Measurements from ENCODE around the gene EIF6.
"Not testable (repeated sequence)": the region's sequence is repeated elsewhere in the genome, so short reads cannot be mapped to it uniquely, and the experiment has no call there.

EIF6 gene

DNA sequence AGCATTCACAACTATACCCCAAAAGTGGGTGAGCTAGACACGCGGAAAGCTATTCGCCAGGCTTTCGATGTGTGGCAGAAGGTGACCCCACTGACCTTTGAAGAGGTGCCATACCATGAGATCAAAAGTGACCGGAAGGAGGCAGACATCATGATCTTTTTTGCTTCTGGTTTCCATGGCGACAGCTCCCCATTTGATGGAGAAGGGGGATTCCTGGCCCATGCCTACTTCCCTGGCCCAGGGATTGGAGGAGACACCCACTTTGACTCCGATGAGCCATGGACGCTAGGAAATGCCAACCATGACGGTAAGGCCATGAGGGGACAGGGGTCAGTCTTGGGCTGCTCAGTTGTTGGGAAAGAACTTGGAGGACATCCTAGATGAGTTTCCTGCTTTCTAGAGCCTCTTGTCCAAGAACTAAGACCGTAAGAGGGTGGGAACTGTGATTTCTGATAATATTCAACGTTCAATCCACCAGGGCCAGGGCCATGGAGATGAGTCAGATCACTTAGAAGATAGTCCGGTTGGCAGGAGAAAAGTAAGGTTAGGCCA, 30.0 kb downstream of the EIF6 start:
- no peak for DNase-seq

DNA sequence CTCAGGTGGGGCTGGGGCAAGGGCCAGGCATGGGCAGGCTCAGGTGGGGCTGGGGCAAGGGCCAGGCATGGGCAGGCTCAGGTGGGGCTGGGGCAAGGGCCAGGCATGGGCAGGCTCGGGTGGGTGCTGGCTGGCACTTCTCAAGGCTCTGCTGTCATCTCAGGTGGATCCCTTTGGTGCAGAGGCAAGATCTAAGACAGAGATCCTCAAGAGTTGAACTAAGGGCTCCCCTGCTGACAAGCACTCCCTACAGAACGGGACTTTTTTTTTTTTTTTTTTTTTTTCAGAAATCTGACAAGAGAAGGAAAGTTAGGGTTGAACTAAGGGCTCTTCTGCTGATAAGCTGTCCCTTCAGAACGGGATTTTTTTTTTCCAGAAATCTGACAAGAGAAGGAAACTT, 31.6 kb downstream of the EIF6 start:
- no peak for DNase-seq

DNA sequence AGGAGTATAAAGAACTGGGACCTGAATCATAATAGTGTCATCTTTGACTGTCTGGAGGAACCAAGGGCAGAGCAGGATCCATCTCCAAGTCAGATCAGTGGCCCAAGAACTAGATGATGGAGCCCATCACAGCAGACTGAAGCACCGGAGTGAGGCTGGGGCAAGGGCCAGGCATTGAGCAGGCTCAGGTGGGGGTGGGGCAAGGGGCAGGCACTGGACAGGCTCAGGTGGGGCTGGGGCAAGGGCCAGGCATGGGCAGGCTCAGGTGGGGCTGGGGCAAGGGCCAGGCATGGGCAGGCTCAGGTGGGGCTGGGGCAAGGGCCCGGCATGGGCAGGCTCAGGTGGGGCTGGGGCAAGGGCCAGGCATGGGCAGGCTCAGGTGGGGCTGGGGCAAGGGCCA, 32.0 kb downstream of the EIF6 start:
- DNase-seq = not testable (repeated sequence)

DNA sequence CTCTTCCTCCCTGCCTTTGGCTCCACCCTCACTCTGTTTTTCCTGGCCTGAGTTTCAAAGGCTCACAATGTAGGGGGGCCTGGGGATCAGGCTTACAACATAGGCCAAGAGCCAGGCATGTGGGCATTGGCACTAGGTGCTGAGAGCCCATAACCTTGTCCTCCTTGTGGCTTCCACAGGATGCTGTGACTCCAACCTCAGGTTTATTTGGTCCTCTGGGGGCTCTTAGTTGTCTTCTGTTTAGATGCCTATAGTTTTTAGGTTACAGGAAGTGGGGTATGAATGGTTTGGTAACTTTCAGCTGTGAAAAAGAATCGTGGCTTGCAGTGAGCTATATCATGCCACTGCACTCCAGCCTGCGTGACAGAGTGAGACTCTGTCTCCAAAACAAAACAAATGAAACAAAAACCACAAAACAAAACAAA, 32.5 kb downstream of the EIF6 start:
- no peak for DNase-seq

DNA sequence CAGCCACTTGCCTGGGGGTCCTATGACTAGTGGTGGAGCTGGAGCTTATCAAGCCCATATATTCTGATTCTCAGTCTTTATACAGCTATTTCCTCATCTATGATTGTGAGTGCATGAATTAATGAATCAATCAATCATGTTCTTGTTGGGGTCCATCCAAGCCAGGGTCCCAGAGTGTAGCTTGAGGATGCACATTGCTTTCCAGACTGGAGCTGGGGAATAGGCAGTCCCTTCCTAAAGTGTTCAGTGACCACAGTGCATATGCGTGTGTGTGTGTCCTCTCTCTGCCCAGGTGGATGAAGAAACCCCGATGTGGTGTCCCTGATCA, 33.0 kb downstream of the EIF6 start:
- DNase-seq = no peak

DNA sequence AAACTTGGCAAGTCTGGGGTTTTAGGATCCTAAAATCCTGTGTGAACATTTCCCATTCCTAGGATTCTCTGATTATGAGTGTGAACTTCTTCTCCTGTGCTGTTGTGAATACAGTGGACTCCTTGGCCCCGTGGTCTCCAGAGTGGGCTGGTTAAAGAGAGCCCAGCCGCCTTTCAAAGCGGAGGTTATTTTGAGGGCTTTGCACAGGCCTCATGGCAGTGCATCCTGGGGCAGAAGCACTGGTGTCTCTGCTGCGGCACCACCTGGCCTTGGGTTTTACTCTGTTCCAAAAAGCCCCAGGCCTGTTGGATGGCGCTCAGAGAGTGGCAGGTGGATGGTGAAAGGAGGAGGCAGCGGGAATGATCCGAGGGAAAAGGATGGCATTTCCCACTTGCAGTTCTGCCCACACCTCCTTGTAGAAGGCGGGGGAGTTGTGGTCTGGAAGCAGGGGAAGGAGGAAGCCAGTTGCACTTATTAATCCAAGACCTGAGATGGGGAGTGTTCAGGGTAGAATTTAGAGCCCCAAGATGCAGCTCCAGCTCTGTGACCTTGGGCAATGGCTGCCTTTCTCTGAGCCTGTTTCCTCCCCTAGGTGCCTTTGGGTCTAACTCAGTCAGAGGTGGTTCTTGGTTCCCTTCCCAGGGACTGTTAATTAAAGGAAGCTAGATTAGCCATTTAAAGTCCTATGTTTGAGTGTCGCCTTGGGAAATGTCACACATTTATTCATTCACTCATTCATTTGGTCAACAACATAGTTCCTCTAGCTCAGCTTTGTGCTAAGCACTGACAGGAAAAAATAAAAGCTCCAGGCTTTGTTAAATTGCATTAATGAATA, 35.7 kb downstream of the EIF6 start:
- no peak for DNase-seq

DNA sequence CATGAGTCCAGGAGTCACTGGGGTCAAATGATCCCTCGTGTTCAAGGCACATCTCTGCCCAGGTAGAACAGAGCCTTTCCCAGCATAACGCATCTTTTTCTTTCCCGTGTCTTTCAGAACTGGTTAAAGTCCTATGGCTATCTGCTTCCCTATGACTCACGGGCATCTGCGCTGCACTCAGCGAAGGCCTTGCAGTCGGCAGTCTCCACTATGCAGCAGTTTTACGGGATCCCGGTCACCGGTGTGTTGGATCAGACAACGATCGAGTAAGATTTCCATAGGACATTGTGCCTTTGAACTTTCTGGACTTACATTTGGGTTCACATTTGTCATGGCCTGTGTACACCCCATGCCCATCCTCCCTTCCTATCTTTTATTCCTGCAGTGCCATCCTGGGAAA, 37.8 kb downstream of the EIF6 start:
- DNase-seq = no peak

DNA sequence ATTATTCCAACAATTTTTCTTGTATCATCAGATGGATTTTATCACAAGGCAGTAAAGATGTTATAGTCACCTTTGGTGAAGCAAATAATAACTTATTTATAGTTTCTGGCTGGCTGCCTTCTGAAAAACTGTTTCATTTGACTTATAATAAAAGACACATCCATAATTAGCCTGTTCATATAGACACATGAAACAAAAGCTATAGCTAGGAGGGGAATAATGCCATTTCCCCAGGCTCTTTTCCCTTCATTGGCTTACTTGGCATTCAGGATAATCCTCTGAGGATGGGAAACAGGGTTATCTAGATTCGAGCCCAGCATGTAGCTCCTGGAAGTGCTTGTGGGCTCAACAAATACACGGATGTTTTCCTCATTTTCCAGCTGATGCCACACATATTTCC, 40.6 kb downstream of the EIF6 start:
- no peak for DNase-seq

DNA sequence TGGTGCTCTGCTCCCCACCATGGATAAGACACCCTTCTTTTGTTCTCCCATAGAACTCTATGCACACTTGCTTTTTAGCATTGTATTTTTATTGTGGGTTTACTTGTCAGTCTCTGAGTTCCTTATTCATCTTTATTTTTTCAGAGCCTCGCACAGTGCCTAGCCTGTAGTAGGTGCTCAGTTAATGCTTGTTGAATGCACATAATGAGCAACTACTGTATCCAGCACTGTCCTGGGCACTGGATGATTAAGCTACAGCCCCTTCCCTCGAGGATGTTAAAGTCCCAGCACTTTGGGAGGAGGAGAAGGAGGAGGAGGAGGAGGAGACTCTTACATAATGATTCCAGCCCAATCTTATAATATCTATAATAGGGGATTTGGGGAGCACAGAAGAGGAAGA, 41.3 kb downstream of the EIF6 start:
- DNase-seq = no peak

DNA sequence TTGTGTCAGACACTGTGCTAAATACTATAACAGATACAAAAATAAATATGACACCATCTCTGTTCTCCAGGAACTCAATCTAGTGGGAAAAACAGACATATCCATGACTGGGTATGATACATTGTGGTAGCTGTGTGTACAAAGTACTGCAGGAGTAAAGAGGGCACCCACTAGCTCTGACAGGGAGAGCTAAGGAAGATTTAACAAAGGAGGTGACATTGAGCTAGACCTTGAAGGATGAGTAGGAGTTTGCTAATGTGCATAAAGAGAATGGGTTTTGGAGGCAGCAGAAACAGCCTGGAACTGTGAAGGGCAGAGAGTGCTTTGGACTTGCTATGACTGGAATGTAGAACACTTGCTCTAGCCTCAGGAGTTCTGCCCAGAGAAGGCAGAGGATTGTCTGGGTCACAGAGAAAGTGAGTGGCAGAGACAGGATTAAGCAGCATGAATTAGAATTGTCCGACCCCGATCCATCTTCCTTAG, 43.7 kb downstream of the EIF6 start:
- no peak for DNase-seq

DNA sequence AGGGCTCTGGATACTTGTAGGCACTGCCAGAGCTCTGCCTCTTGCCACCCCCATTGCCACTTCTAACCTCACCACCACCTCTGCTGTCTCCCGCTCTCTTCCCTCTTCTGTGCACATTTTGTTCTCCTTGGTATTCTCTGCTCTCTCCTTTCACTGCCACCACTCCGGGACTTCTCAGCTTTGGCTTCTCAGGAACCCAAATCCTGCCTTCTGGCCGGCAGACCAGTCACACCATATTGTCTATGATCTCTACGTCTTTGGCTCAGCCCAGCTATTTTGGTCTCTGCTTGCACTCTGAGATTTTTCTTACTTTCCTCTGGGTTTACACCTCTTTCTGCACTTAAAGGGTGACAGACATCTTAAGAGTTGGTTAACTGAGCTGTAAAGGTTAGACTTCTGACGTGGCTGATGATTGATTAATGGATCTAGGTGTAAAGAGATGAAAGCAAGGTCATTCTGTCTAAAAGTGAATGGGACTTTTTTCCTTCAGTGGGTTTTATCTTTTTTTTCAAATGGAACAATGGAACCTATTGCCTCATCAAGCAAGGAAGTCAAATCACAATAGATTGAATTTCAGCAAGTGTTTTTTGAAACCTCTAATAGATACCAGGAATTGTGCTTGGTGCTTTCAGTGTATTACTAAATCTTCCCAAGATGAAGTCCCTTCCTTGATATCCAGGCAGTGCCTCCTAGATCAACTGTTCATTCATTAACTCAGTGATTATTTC, 44.3 kb downstream of the EIF6 start:
- DNase-seq = no peak

DNA sequence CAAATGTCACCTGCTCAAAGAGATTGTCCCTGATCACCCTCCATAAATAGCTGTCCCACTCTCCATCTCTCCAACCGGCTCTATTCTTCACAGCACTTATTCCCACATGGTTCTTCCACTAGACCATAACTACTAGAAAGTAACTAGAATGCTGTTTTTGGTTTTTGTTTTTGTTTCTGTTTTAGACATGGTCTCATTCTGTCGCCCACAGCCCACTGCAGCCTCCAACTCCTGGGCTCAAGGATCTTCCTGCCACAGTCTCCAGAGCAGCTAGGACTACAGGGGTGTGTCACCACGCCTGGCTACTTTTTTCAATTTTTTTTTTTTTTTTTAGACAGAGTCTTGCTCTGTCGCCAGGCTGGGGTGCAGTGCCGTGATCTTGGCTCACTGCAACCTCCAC, 45.8 kb downstream of the EIF6 start:
- DNase-seq = no peak

DNA sequence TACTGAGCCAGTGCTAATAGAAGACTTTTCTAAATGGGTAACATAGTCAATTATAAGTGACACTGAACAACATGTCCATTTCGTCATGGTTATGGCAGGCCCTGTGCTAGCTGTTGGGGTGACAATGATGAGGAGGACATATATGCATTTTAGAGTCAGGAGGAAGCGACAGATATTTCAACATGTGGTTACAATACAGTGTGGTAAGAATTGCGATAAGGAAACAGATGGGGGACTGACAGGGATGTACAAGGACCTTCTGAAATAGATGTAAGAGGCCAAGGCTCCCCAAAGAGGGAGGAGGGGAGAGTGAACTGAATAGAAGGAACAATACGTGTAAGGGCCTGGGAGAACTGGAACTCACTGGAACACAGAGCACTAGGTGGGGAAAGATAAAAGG, 46.4 kb downstream of the EIF6 start:
- DNase-seq = no peak

DNA sequence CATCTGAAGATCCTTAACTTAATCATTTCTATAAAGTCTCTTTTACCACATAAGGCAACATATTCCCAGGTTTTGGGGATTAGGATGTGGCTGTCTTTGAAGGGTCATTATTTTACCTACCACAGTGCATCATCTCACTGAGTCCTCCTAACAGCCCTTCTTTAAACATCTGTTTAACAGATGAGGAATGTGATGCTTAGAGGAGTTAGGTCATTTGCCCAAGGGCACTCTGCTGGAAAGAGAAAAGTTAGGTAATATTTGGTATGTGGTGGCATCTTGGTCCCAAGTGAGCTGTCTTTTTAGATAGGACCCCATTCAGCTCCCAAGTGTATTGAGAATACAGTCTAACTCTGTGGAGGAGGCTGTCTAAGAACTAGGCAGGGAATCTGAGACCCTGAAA, 47.1 kb downstream of the EIF6 start:
- DNase-seq = peak; percentile 23

DNA sequence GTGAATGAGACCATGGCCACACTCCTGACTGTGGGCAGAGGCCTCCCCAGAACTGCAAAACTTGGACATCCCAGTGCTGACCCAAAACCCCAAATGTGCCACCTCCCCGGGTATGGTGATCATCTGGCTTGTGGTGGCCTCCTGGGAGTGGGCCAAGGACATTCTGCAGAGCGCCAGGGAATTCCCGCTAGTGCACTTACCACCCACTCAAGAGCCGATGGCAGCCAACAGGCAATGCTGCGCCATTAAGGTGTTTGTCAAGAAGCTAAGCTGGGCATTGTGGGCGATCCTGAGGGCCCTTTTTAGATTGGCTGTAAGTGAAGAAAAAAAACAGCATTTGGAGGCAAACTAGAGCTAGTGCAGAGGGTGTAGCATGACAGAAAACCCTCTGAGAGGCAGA, 48.7 kb downstream of the EIF6 start:
- DNase-seq = no peak

DNA sequence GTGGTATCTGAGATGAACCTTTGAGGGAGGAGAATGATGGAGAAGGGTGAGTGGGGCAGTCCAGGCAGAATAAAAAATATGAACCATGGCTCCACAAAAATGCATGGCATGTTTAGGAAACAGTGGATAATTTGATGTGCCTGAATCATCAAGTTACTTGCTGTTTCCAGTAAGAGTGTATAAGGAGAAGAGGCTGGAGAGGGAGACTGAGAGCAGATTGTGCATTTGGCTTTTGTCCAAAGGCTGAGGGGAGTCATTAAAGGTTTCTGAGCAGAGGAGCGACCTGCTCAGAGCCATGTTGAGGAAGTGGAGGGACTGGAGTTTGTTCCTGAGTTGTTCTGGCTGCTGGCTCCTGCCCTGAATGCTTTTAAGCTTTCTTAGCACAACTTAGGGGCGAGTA, 52.0 kb downstream of the EIF6 start:
- DNase-seq = peak; percentile 37
